ENCODE results near the gene PCGF3. TPM values are rescaled to one million over a fixed set of nuclear protein-coding genes. Genes with fewer than 3 reads are reported as not detected.

Gene PCGF3
- 17.0 to 23.8 TPM (median 18.9 TPM) in 5 replicates for total RNA-seq (2022; extraction: Qiagen RNA extraction)

GRCh38 chr4:705278-706082, at the start of gene PCGF3:
TSS of gene PCGF3 (plus strand) at chr4:705832. CDS start at chr4:733681, 27,849 bp downstream.

GRCh38 chr4:674172-675035, 31.2 kb upstream of the PCGF3 start, which contains the start of the genes ATP5ME and MYL5:
TSS of gene ATP5ME (minus strand) at chr4:674276. CDS start at chr4:674247, 29 bp downstream.
TSS of gene MYL5 (plus strand) at chr4:674542. CDS start at chr4:678027, 3,485 bp downstream.

GRCh38 chr4:688854-689681, 16.6 kb upstream of the PCGF3 start, which contains the start of gene SLC49A3:
TSS of gene SLC49A3 (minus strand) at chr4:689151. CDS start at chr4:689127, 24 bp downstream.

Other genes with a start within 250 kb of the PCGF3 start
- gene ZNF721, start 206.7 kb upstream of the PCGF3 start, total RNA-seq (2022; extraction: Qiagen RNA extraction), result 12.2 to 20.8 TPM (median 13.2 TPM) in 5 replicates
- gene PIGG, start 206.6 kb upstream of the PCGF3 start, total RNA-seq (2022; extraction: Qiagen RNA extraction), result 22.9 to 27.2 TPM (median 24.4 TPM) in 5 replicates
- gene TMEM271, start 129.5 kb upstream of the PCGF3 start, total RNA-seq (2022; extraction: Qiagen RNA extraction), result not detected in 5 replicates
- gene PDE6B, start 80.3 kb upstream of the PCGF3 start, total RNA-seq (2022; extraction: Qiagen RNA extraction), result not detected in 5 replicates
- 341 to 419 TPM (median 361 TPM) in 5 replicates for gene ATP5ME, start 31.6 kb upstream of the PCGF3 start, total RNA-seq (2022; extraction: Qiagen RNA extraction)
- 8.3 to 14.6 TPM (median 12.6 TPM) in 5 replicates for gene MYL5, start 31.3 kb upstream of the PCGF3 start, total RNA-seq (2022; extraction: Qiagen RNA extraction)
- gene SLC49A3, start 16.7 kb upstream of the PCGF3 start, total RNA-seq (2022; extraction: Qiagen RNA extraction), result 0.09 to 0.31 TPM (median 0.20 TPM) in 5 replicates
- gene CPLX1, start 120.3 kb downstream of the PCGF3 start, total RNA-seq (2022; extraction: Qiagen RNA extraction), result 0.29 to 0.66 TPM (median 0.61 TPM) in 5 replicates
- gene GAK, start 226.5 kb downstream of the PCGF3 start, total RNA-seq (2022; extraction: Qiagen RNA extraction), result 35.5 to 50.3 TPM (median 45.9 TPM) in 5 replicates
- 8.6 to 13.9 TPM (median 9.9 TPM) in 5 replicates for gene TMEM175, start 226.6 kb downstream of the PCGF3 start, total RNA-seq (2022; extraction: Qiagen RNA extraction)